HG03280 (cell line): ENCODE data around the gene RBSN.

Experiments
- ATAC-seq: cut with Tn5 transposase; IDR thresholded peaks from one replicate; pipeline ENCODE4 v1.9.1; 2021; ENCODE audit warnings: mild to moderate bottlenecking, moderate library complexity; ENCODE audit not compliant: unreplicated experiment

The RBSN gene

GRCh38 chr3:15102256-15102655, 3.3 kb upstream of the RBSN start:
- no peak for ATAC-seq

GRCh38 chr3:15099364-15100098, 583 bp upstream of the RBSN start:
- ATAC-seq, result peak; percentile 8

- ATAC-seq, result no peak
These were observed 1.1 kb downstream of the RBSN start for GRCh38 chr3:15097891-15098290.

- ATAC-seq, result no peak
These were observed 2.9 kb downstream of the RBSN start for GRCh38 chr3:15096046-15096445.

- ATAC-seq, result no peak
These were observed 4.6 kb downstream of the RBSN start for GRCh38 chr3:15094187-15094875.

GRCh38 chr3:15092686-15093085, 6.3 kb downstream of the RBSN start:
- ATAC-seq, result no peak

- no peak for ATAC-seq
These were observed 7.4 kb downstream of the RBSN start for GRCh38 chr3:15091575-15091974.

- ATAC-seq, result no peak
These were observed 9.7 kb downstream of the RBSN start for GRCh38 chr3:15089201-15089600.

- no peak for ATAC-seq
These were observed 12.2 kb downstream of the RBSN start for GRCh38 chr3:15086699-15087098.

- no peak for ATAC-seq
These were observed 12.7 kb downstream of the RBSN start for GRCh38 chr3:15086263-15086662.

GRCh38 chr3:15083252-15083651, 15.7 kb downstream of the RBSN start:
- no peak for ATAC-seq

- no peak for ATAC-seq
These were observed 16.8 kb downstream of the RBSN start for GRCh38 chr3:15081960-15082664.

GRCh38 chr3:15079091-15079490, 19.9 kb downstream of the RBSN start:
- ATAC-seq, result no peak

GRCh38 chr3:15074500-15074899, 24.4 kb downstream of the RBSN start:
- ATAC-seq, result no peak

GRCh38 chr3:15071699-15072098, 27.2 kb downstream of the RBSN start:
- no peak for ATAC-seq

GRCh38 chr3:15069441-15069840, 29.5 kb downstream of the RBSN start:
- no peak for ATAC-seq

GRCh38 chr3:15066467-15066866, 32.5 kb downstream of the RBSN start:
- no peak for ATAC-seq

- no peak for ATAC-seq
These were observed 33.4 kb downstream of the RBSN start for GRCh38 chr3:15065550-15066007.

- ATAC-seq, result peak; percentile 97
These were observed 34.0 kb downstream of the RBSN start, which contains the start of gene MRPS25 for GRCh38 chr3:15064835-15065549. Gene MRPS25, minus strand, starts transcription at chr3:15065315. Its CDS starts 121 bp downstream, at chr3:15065194.

GRCh38 chr3:15064299-15064834, 34.6 kb downstream of the RBSN start:
- ATAC-seq, result peak; percentile 19
